ENCODE measurements around the gene CLEC2A. TPM values are rescaled to one million over a fixed set of nuclear protein-coding genes. Genes with fewer than 3 reads are reported as not detected.

CLEC2A gene
- total RNA-seq, 1 experiment from 2014 or later: 0.87 TPM

- H3K23me2 ChIP-seq (ENCODE audit: insufficient read length, low read depth, low read length, poor library complexity, severe bottlenecking): no peaks in the 10 kb centered on the region
- no peak overlapping the region for H4K8ac ChIP-seq (replicated peaks; ENCODE audit: insufficient read length, low read depth, low read length)
- H3K23ac ChIP-seq (ENCODE audit: insufficient read length, low read depth, low read length): no peak overlapping the region
- no peak overlapping the region for H2BK12ac ChIP-seq (ENCODE audit: insufficient read length, low read depth, low read length)
- no peak overlapping the region for H3K18ac ChIP-seq (ENCODE audit: insufficient read length, low read depth, low read length)
- H3K9me3 ChIP-seq (ENCODE audit: control insufficient read depth, low read depth, low read length): no peaks in the 10 kb centered on the region
- H3K4ac ChIP-seq (ENCODE audit: low read depth, low read length): no peak overlapping the region
- no peak overlapping the region for H2AK5ac ChIP-seq (ENCODE audit: insufficient read length, low read length)
- H3K9ac ChIP-seq (ENCODE audit: extremely low read depth, insufficient read length, low read length): no peak overlapping the region
- peaks cover 24 to 27% of the 10 kb centered on the region in 2 experiments for H3K4me1 Mint-ChIP-seq
- no peak overlapping the region for H3K27ac Mint-ChIP-seq
- H3K79me2 ChIP-seq (ENCODE audit: insufficient read depth, low read length): no peaks in the 10 kb centered on the region
- H2BK120ac ChIP-seq (ENCODE audit: low read depth, low read length, poor library complexity, severe bottlenecking): no peak overlapping the region
- no peaks in the 10 kb centered on the region for H3K9me3 Mint-ChIP-seq
- no peak overlapping the region for H3K4me2 ChIP-seq (ENCODE audit: insufficient read depth, insufficient read length, low read length)
- no peak overlapping the region for H2BK20ac ChIP-seq (ENCODE audit: low read depth, low read length, poor library complexity, severe bottlenecking)
- no peaks in the 10 kb centered on the region for H3K27me3 Mint-ChIP-seq (ENCODE audit: low read depth)
- WGBS (ENCODE audit: extremely low coverage, insufficient read length, low lambda C conversion rate): no CpG with 5 or more reads among the region's 4 CpGs
- no peak for DNase-seq
- no peaks in the 10 kb centered on the region for H3K27me3 ChIP-seq (ENCODE audit: insufficient read depth, low read length)
- H4K91ac ChIP-seq (ENCODE audit: insufficient read length, low read depth, low read length): no peak overlapping the region
- no peak overlapping the region for H3K27ac ChIP-seq (ENCODE audit: insufficient read length, low read depth, low read length)
- no peaks in the 10 kb centered on the region for H3K79me1 ChIP-seq (ENCODE audit: insufficient read depth, low read depth, low read length, poor library complexity, severe bottlenecking)
- TF ChIP-seq CTCF (conservative IDR thresholded peaks at IDR 0.05): no peak
- H3K14ac ChIP-seq (ENCODE audit: insufficient read depth, low read length): no peak overlapping the region
- H3K56ac ChIP-seq (ENCODE audit: insufficient read length, low read depth, low read length): no peak overlapping the region
- H2AFZ ChIP-seq (ENCODE audit: low read length): no peak overlapping the region
- H3K4me3 Mint-ChIP-seq: no peak overlapping the region
- peaks cover 2% of the 10 kb centered on the region for H4K20me1 ChIP-seq (ENCODE audit: control insufficient read depth, insufficient read depth, insufficient read length)
- no peak overlapping the region for H2BK15ac ChIP-seq (ENCODE audit: low read depth, low read length)
- no peak overlapping the region for H3T11ph ChIP-seq (ENCODE audit: low read length)
- H4K5ac ChIP-seq (ENCODE audit: insufficient read length, low read depth, low read length): no peak overlapping the region
- H3K4me1 ChIP-seq (ENCODE audit: insufficient read depth, low read length): no peaks in the 10 kb centered on the region; the same call in 1 of the 2 replicates
- no peak overlapping the region for H2BK5ac ChIP-seq (ENCODE audit: insufficient read length, low read length)
- no peaks in the 10 kb centered on the region for H3K36me3 Mint-ChIP-seq (ENCODE audit: insufficient read depth in 1 of 3, low read depth in 3 of 3)
Observed at GRCh38 chr12:9868951-9869306, 63.2 kb downstream of the CLEC2A start.

Measured in H9 (cell line).